22Rv1 (cell line): ENCODE data around the gene BPIFB2.

ENCODE experiments used
- ZFX ChIP-seq: fragments of 450-650 bp; IDR thresholded peaks from 2 replicates; pipeline ENCODE4 v1.6.1; 2017; ENCODE audit warnings: antibody characterized with exemption, borderline replicate concordance
- TF ChIP-seq, protein P1 (sequence below): fragments of 450-650 bp; IDR thresholded peaks from 2 replicates; pipeline ENCODE4 v1.5.1; 2017; ENCODE audit warnings: mild to moderate bottlenecking

GRCh38 chr20:32966382-32966781, 41.1 kb upstream of the BPIFB2 start:
- TF ChIP-seq, protein P1, sequence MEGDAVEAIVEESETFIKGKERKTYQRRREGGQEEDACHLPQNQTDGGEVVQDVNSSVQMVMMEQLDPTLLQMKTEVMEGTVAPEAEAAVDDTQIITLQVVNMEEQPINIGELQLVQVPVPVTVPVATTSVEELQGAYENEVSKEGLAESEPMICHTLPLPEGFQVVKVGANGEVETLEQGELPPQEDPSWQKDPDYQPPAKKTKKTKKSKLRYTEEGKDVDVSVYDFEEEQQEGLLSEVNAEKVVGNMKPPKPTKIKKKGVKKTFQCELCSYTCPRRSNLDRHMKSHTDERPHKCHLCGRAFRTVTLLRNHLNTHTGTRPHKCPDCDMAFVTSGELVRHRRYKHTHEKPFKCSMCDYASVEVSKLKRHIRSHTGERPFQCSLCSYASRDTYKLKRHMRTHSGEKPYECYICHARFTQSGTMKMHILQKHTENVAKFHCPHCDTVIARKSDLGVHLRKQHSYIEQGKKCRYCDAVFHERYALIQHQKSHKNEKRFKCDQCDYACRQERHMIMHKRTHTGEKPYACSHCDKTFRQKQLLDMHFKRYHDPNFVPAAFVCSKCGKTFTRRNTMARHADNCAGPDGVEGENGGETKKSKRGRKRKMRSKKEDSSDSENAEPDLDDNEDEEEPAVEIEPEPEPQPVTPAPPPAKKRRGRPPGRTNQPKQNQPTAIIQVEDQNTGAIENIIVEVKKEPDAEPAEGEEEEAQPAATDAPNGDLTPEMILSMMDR = no peak
- no peak for TF ChIP-seq ZFX
